T-cell (primary cell): ENCODE results near the gene HTR3A. TPM values are rescaled to one million over a fixed set of nuclear protein-coding genes. Genes with fewer than 3 reads are reported as not detected.
"Not testable (repeated sequence)": the region's sequence is repeated elsewhere in the genome, so short reads cannot be mapped to it uniquely, and the experiment has no call there.

ENCODE experiments used
- ATAC-seq, 4 experiments: fragments of 200-7000 bp in 3 of 4; fragments of 150-1000 bp in 1 of 4; cut with Tn5 transposase; replicated peaks in 1 of 4; 1 replicate in 3 of 4; 2 replicates in 1 of 4; pipeline ENCODE4 v1.10.0; 2021; ENCODE audit warnings: moderate library complexity in 3 of 4, mild to moderate bottlenecking in 2 of 4, moderate number of reproducible peaks in 1 of 4
- CTCF ChIA-PET, 2 donors: fragments of 300-600 bp; sonication (Branson Sonifier 250); formaldehyde crosslinking; loops; one replicate each; lab custom pipeline; 2022; ENCODE audit warnings: antibody characterized with exemption in 2 of 2; lab: Charles Lee
- POLR2A ChIA-PET, 2 donors: fragments of 300-600 bp; sonication (Branson Sonifier 250); formaldehyde crosslinking; loops; one replicate each; lab custom pipeline; 2022; ENCODE audit warnings: antibody characterized with exemption in 2 of 2; lab: Charles Lee
- DNase-seq, 35 experiments: peaks; one replicate each; pipeline versions ENCODE4 v3.0.0 to v3.0.0-alpha.2; 2013 to 2023
- H3K27ac ChIP-seq: one replicate; pipeline ENCODE4 v1.5.1; 2013; ENCODE audit warnings: low read length
- H3K27me3 ChIP-seq, 2 experiments: replicated peaks in 1 of 2; 1 replicate in 1 of 2; 2 replicates in 1 of 2; pipeline versions ENCODE4 v1.6.1 to v1.7.0; 2013; ENCODE audit warnings: low read length in 1 of 2, mixed read lengths in 1 of 2; ENCODE audit not compliant: control insufficient read depth in 2 of 2, insufficient read depth in 2 of 2; ENCODE audit errors: extremely low read depth in 1 of 2
- H3K36me3 ChIP-seq, 2 donors: 1 replicate in 1 of 2; 2 replicates in 1 of 2; pipeline versions ENCODE4 v1.6.1 to v1.7.0; 2013; ENCODE audit warnings: low read length in 1 of 2; ENCODE audit not compliant: control insufficient read depth in 2 of 2, insufficient read depth in 1 of 2; ENCODE audit errors: extremely low read depth in 1 of 2
- H3K4me1 ChIP-seq, 2 experiments: 1 replicate in 1 of 2; 2 replicates in 1 of 2; pipeline versions ENCODE4 v1.6.1 to v1.7.0; 2013; ENCODE audit warnings: low read length in 2 of 2, mixed read lengths in 1 of 2; ENCODE audit not compliant: insufficient read depth in 2 of 2, control insufficient read depth in 1 of 2; ENCODE audit errors: extremely low read depth in 1 of 2
- H3K4me3 ChIP-seq, 2 donors: 1 replicate in 1 of 2; 2 replicates in 1 of 2; pipeline versions ENCODE4 v1.5.1 to v1.7.0; 2013; ENCODE audit warnings: mild to moderate bottlenecking in 2 of 2, low read length in 1 of 2, moderate library complexity in 1 of 2; ENCODE audit not compliant: control insufficient read depth in 1 of 2; ENCODE audit errors: extremely low read depth in 1 of 2
- H3K9me3 ChIP-seq: 2 replicates; pipeline ENCODE4 v1.7.0; 2013
- H3K27ac Mint-ChIP-seq, 2 donors: one replicate each; pipeline ENCODE4 v1.8.0; 2020 to 2021; ENCODE audit warnings: mild to moderate bottlenecking in 2 of 2, mixed read lengths in 2 of 2
- H3K27me3 Mint-ChIP-seq, 2 donors: one replicate each; pipeline ENCODE4 v1.8.0; 2021 to 2022; ENCODE audit warnings: mixed read lengths in 2 of 2
- H3K36me3 Mint-ChIP-seq: one replicate; pipeline ENCODE4 v1.8.0; 2021; ENCODE audit warnings: mixed read lengths
- H3K4me1 Mint-ChIP-seq, 3 donors: one replicate each; pipeline ENCODE4 v1.8.0; 2020 to 2022; ENCODE audit warnings: mixed read lengths in 3 of 3, mild to moderate bottlenecking in 1 of 3
- H3K4me3 Mint-ChIP-seq, 3 donors: one replicate each; pipeline ENCODE4 v1.8.0; 2020 to 2022; ENCODE audit warnings: mild to moderate bottlenecking in 3 of 3, mixed read lengths in 3 of 3, moderate library complexity in 3 of 3
- H3K9me3 Mint-ChIP-seq, 3 donors: one replicate each; pipeline ENCODE4 v1.8.0; 2020 to 2022; ENCODE audit warnings: mixed read lengths in 3 of 3
- WGBS: methylation state at CpG from one replicate; pipeline ENCODE4 v1.1.5; 2013; ENCODE audit warnings: missing lambda C conversion rate; ENCODE audit not compliant: insufficient coverage; 5-methylcytosine and 5-hydroxymethylcytosine counted together
- total RNA-seq, 35 experiments: library from RNA in 6 of 35; stranded (reverse) in 6 of 35; fragments of 120-200 nt in 1 of 35; gene quantifications; one replicate each; pipeline versions ENCODE4 v1.2.1 to v1.2.4 and lab custom pipeline; 2013 to 2026

HTR3A gene
- total RNA-seq = under 1 TPM in 1 of 5 donors, not detected in 4; 0.13 TPM
- total RNA-seq (2013) = not detected
- total RNA-seq (lab: John Stamatoyannopoulos, UW) = 0 to 0.25 (median 0) reads per million in 29 experiments

DNA sequence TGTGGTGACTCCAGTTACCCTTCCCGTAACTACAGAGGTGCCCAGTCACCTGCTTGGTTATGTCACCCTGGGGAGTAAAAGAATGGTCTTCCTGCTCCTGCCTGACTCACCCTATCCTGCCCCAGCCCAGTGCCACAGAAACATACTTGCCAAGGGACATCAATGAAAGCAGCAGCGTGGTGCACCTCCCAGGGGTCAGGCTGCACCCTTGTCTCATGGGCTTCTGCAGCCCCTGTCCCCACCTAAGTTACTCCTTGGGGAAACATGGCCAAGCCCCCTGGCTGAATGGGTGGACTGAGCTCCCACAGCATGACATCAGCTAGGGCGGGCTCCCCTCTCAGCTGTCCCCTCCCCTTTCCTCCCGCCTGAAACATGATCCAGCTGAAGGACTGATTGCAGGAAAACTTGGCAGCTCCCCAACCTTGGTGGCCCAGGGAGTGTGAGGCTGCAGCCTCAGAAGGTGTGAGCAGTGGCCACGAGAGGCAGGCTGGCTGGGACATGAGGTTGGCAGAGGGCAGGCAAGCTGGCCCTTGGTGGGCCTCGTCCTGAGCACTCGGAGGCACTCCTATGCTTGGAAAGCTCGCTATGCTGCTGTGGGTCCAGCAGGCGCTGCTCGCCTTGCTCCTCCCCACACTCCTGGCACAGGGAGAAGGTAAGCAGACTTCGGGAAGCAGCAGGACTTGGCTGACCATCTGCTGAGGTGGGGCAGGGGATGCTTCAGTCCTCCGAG lies at the start of gene HTR3A:
HTR3A (plus strand) TSS at position 368 of the 730 bp plus-strand sequence; CDS start at position 586, 218 bp downstream.
- Mint-ChIP-seq H3K4me3 (no peak within 1 kb of the TSS), H3K36me3 (no peaks in the 10 kb centered on the region), H3K9me3 (no peaks in the 10 kb centered on the region), H3K27ac (no peak within 1 kb of the TSS), H3K27me3 (peaks cover 9 to 13% of the 10 kb centered on the region in 2 donors), H3K4me1 (peaks cover 0 to 2% (median 0%) of the 10 kb centered on the region in 3 donors)
- no peak for DNase-seq
- ChIA-PET CTCF (no interaction called here), POLR2A (no interaction called here)
- Histone ChIP-seq H3K4me3 (no peak within 1 kb of the TSS), H3K36me3 (no peaks in the 10 kb centered on the region), H3K27ac (no peak within 1 kb of the TSS), H3K9me3 (no peaks in the 10 kb centered on the region), H3K27me3 (peaks cover 0 to 43% of the 10 kb centered on the region in 2 experiments), H3K4me1 (no peaks in the 10 kb centered on the region)
- WGBS = 78% methylated on average over 4 of the region's 12 CpGs
- no peak for ATAC-seq

DNA sequence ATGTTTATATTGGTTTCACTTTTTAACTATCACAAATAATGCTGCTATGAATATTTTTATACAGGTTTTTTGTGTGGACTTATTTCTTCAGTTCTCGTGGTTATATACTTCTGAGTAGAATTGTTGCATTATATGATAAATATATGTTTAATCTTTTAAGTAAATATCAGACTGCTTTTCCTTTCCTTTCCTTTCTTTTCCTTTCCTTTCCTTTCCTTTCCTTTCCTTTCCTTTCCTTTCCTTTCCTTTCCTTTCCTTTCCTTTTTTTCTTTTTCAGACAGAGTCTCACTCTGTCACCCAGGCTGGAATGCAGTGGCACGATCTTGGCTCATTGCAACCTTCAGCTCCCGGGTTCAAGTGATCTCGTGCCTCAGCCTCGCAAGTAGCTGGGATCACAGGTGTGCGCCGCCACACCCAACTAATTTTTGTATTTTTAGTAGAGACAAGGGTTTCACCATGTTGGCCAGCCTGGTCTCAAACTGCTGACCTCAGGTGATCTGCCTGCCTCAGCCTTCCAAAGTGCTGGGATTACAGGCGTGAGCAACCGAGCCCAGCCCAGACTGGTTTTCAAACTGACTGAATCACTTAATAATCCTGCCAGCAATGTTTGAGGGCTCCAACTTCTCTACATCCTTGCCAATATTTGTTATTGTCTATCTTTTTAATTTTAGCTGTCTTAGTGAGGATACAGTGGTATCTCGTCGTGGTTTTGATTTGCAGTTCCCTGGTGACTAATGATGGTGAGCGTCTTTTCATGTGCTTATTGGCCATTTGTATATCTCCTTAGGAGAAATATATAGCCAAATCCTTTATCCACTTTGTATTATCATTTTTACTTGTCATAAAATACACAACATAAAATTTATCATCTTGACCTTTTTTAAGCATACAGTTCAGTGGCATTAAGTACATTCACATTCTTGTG lies 48.4 kb upstream of the HTR3A start:
- H3K9me3 Mint-ChIP-seq = no peaks in the 10 kb centered on the region
- Histone ChIP-seq H3K4me1 (no peaks in the 10 kb centered on the region), H3K27me3 (peaks cover 0 to 10% of the 10 kb centered on the region in 2 experiments), H3K9me3 (no peaks in the 10 kb centered on the region), H3K36me3 (no peaks in the 10 kb centered on the region), H3K4me3 (no peak overlapping the region), H3K27ac (no peak overlapping the region)
- 100% methylated on average over 8 of the region's 12 CpGs for WGBS
- no peak for DNase-seq
- no peaks in the 10 kb centered on the region for H3K36me3 Mint-ChIP-seq
- no peaks in the 10 kb centered on the region for H3K4me1 Mint-ChIP-seq
- no peak overlapping the region for H3K27ac Mint-ChIP-seq
- no peak overlapping the region for H3K4me3 Mint-ChIP-seq
- ATAC-seq = no peak
- H3K27me3 Mint-ChIP-seq = peaks cover 18 to 22% of the 10 kb centered on the region in 2 donors
- ChIA-PET POLR2A (no interaction called here), CTCF (no interaction called here)

DNA sequence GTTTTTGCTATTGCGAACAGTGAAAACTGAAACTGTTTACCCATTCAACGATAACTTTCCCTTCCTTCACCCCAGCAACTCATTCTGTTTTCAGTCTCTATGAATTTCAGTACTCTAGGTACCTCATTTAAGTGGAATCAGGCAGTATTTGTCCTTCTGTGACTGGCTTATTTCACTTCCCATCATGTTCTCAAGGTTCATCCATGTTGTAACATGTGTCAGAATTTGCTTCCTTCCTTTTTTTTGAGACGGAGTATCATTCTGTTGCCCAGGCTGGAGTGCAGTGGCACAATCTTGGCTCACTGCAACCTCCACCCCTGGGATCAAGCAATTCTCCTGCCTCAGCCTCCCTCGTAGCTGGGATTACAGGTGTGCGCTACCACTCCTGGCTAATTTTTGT lies 46.6 kb upstream of the HTR3A start:
- H3K36me3 ChIP-seq = no peaks in the 10 kb centered on the region
- H3K36me3 Mint-ChIP-seq = no peaks in the 10 kb centered on the region
- ATAC-seq = no peak
- no peak for DNase-seq
- H3K4me3 ChIP-seq = no peak overlapping the region
- no peaks in the 10 kb centered on the region for H3K9me3 ChIP-seq
- H3K27ac ChIP-seq = no peak overlapping the region
- CTCF ChIA-PET = no interaction called here
- H3K27me3 ChIP-seq = peaks cover 0 to 6% of the 10 kb centered on the region in 2 experiments
- no peak overlapping the region for H3K27ac Mint-ChIP-seq
- H3K4me1 ChIP-seq = no peaks in the 10 kb centered on the region
- no peaks in the 10 kb centered on the region for H3K4me1 Mint-ChIP-seq
- POLR2A ChIA-PET = no interaction called here
- no peak overlapping the region for H3K4me3 Mint-ChIP-seq
- H3K9me3 Mint-ChIP-seq = no peaks in the 10 kb centered on the region
- peaks cover 14 to 27% of the 10 kb centered on the region in 2 donors for H3K27me3 Mint-ChIP-seq
- WGBS = 92% methylated on average over 3 of the region's 5 CpGs

DNA sequence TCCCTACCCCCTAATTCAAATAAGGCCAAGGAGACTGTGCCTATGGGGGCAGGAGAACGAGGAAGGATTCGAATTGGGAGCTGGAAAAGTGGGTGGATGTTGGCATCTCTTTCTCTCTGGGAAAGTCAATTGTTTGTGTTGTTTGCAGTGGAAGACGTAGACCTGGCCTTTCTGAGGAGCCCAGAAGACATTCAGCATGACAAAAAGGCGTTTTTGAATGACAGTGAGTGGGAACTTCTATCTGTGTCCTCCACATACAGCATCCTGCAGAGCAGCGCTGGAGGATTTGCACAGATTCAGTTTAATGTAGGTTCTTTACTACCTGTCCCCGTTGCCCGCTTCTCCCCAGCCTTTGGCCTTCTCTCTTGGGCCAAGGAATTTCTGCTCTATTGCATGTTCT lies 42.1 kb upstream of the HTR3A start:
- no peaks in the 10 kb centered on the region for H3K4me1 ChIP-seq
- WGBS = 73% methylated on average over 4 of the region's 7 CpGs
- H3K4me3 ChIP-seq = no peak overlapping the region
- ATAC-seq (no peak), DNase-seq (no peak)
- POLR2A ChIA-PET = no interaction called here
- H3K9me3 ChIP-seq = no peaks in the 10 kb centered on the region
- no peaks in the 10 kb centered on the region for H3K9me3 Mint-ChIP-seq
- H3K36me3 ChIP-seq = no peaks in the 10 kb centered on the region
- no peaks in the 10 kb centered on the region for H3K36me3 Mint-ChIP-seq
- H3K4me1 Mint-ChIP-seq = peaks cover 5 to 6% (median 6%) of the 10 kb centered on the region in 3 donors
- peaks cover 0 to 3% of the 10 kb centered on the region in 2 experiments for H3K27me3 ChIP-seq
- CTCF ChIA-PET = no interaction called here
- H3K27ac Mint-ChIP-seq = no peak overlapping the region
- H3K27me3 Mint-ChIP-seq = peaks cover 20 to 26% of the 10 kb centered on the region in 2 donors
- H3K27ac ChIP-seq = no peak overlapping the region
- no peak overlapping the region for H3K4me3 Mint-ChIP-seq

DNA sequence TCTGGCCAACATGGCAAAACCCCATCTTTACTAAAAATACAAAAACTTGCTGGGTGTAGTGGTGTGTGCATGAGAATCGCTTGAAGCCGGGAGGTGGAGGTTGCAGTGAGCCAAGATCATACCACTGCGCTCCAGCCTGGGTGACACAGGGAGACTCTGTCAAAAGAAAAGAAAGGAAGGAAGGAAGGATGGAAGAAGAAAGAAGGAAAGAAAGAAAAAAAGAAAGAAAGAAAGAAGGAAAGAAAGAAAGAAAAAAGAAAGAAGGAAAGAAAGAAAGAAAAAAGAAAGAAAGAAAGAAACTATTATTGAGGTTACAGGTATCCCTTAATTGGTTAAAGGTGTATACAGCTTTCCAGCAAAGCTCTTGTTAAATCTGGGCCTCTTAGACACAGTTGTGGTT lies 40.7 kb upstream of the HTR3A start:
- H3K9me3 Mint-ChIP-seq, H3K27me3 ChIP-seq, DNase-seq, H3K27ac ChIP-seq, H3K4me1 Mint-ChIP-seq, H3K9me3 ChIP-seq, H3K4me3 Mint-ChIP-seq, POLR2A ChIA-PET, H3K4me3 ChIP-seq, H3K36me3 Mint-ChIP-seq, H3K36me3 ChIP-seq, H3K4me1 ChIP-seq, ATAC-seq, H3K27ac Mint-ChIP-seq: not testable (repeated sequence)
- H3K27me3 Mint-ChIP-seq = peaks cover 17 to 23% of the 10 kb centered on the region in 2 donors
- WGBS = 100% methylated on average over 1 of the region's 3 CpGs
- CTCF ChIA-PET = interaction anchor here in 1 of 2 donors (0.5 kb wide), 1 partner anchor 1557 kb away, joined by 3 read pairs; no protein-coding TSS in a partner anchor

DNA sequence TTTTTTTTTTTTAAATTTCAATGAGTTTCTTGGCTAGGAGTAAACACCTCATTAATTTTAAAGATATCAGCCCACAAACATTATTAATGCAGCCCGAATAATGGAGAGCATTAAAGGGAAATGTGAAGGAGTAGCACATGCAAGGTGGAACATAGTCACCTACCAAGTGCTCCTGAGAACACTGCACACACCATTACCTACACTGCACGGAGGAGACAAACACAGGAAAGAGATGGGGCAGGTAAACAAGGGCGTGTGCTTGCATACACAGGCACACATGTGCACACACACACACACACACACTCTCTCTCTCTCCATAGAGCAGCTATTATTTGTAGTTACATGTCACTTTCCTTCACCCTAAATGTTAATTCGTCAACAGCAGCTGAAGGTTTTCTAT lies 40.1 kb upstream of the HTR3A start:
- CTCF ChIA-PET = interaction anchor here in 1 of 2 donors (0.5 kb wide), 1 partner anchor 1558 kb away, joined by 3 read pairs; no protein-coding TSS in a partner anchor
- no peaks in the 10 kb centered on the region for H3K36me3 ChIP-seq
- ATAC-seq (peak in 2 of 4 experiments; percentile 32 to 43), DNase-seq (no peak)
- H3K4me1 ChIP-seq = no peaks in the 10 kb centered on the region
- POLR2A ChIA-PET = no interaction called here
- peak overlapping the region in 1 of 2 donors; percentile 12 for H3K27ac Mint-ChIP-seq
- no peaks in the 10 kb centered on the region for H3K36me3 Mint-ChIP-seq
- H3K27ac ChIP-seq = no peak overlapping the region
- WGBS = 60% methylated on average over 1 of the region's 4 CpGs
- H3K4me3 ChIP-seq = no peak overlapping the region
- H3K9me3 ChIP-seq = no peaks in the 10 kb centered on the region
- peaks cover 5 to 6% (median 6%) of the 10 kb centered on the region in 3 donors for H3K4me1 Mint-ChIP-seq
- H3K9me3 Mint-ChIP-seq = no peaks in the 10 kb centered on the region
- peaks cover 0 to 3% of the 10 kb centered on the region in 2 experiments for H3K27me3 ChIP-seq
- no peak overlapping the region for H3K4me3 Mint-ChIP-seq
- H3K27me3 Mint-ChIP-seq = peaks cover 17 to 23% of the 10 kb centered on the region in 2 donors
